ENCODE results near the gene CYP46A1.

DNA sequence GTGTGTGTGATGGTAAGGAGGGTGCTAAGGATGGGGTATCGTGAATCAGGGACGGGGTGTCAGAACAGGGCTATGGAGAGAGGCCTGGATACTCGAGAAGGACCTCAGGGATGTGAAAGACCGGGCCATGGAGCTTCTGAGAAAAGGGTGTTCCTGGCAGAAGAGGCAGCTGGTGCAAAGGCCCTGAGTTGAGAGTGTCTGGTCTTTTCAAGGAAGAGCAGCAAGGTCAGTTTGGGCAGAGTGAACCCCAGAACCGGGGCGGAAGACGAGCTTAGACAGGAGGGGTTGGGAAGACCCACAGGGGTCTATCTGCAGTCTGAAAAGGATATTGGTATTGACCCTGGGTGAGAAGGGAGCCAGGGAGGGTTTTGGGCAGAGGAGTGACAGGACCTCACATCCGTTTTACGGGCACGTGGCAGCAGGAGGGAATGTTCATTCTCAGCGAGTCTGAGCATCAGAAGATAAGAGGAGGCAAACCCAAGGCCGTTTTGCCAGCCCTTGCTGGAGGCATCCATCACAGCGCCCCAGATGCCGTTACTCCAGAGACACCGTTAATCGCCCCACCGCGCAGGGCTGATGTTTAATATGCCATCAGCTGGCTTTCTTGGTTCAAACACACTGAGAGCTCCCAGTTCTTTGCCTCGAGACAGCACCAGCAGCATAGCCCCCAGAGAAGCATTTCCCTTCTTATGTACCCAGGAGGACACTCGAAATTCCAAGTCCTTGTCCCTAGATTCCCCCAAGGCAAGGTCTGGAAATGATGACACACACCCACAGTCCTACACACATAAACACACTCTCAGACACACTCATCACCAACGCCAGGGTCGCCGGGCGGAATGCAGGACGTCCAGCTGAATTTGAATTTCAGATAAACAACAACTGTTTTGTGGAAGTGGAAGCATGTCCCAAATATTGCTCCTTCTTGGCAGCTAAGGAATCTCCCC is 67.7 kb downstream of the CYP46A1 start:
- TF ChIP-seq, protein P1, sequence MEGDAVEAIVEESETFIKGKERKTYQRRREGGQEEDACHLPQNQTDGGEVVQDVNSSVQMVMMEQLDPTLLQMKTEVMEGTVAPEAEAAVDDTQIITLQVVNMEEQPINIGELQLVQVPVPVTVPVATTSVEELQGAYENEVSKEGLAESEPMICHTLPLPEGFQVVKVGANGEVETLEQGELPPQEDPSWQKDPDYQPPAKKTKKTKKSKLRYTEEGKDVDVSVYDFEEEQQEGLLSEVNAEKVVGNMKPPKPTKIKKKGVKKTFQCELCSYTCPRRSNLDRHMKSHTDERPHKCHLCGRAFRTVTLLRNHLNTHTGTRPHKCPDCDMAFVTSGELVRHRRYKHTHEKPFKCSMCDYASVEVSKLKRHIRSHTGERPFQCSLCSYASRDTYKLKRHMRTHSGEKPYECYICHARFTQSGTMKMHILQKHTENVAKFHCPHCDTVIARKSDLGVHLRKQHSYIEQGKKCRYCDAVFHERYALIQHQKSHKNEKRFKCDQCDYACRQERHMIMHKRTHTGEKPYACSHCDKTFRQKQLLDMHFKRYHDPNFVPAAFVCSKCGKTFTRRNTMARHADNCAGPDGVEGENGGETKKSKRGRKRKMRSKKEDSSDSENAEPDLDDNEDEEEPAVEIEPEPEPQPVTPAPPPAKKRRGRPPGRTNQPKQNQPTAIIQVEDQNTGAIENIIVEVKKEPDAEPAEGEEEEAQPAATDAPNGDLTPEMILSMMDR (IDR thresholded peaks at IDR 0.05; ENCODE audit: insufficient read depth, low read length, poor library complexity, severe bottlenecking): no peak
- TF ChIP-seq EZH2phosphoT487 (conservative IDR thresholded peaks at IDR 0.05; ENCODE audit: low read length): no peak

Measured in SU-DHL-6 (cell line).